Measurements from ENCODE around the gene BRIX1. TPM values are rescaled to one million over a fixed set of nuclear protein-coding genes. Genes with fewer than 3 reads are reported as not detected.
A peak's percentile ranks its signal among the peaks of the same experiment; 100 is the strongest.

BRIX1 gene
- total RNA-seq, 1 experiment from 2014 or later: 56.5 TPM

GRCh38 chr5:34923694-34924461 lies 8.4 kb downstream of the BRIX1 start:
- H3K9me3 ChIP-seq: no peaks in the 10 kb centered on the region
- peak overlapping the region; percentile 20 for H3K4me3 Mint-ChIP-seq (ENCODE audit: unreplicated experiment)
- intact Hi-C loops (cut with micrococcal nuclease; ENCODE audit: unreplicated experiment): no loop called here
- no peaks in the 10 kb centered on the region for H3K36me3 ChIP-seq (ENCODE audit: control insufficient read depth, insufficient read depth, low read length)
- POLR2A ChIA-PET: interaction anchor here (0.6 kb wide), 1 partner anchor 473 kb away, joined by 3 read pairs; no protein-coding TSS in a partner anchor
- H3K4me1 ChIP-seq: peaks cover 19% of the 10 kb centered on the region; the same call in 1 of the 2 replicates
- no peaks in the 10 kb centered on the region for H3K27me3 Mint-ChIP-seq (ENCODE audit: insufficient read depth, unreplicated experiment)
- H3K27ac Mint-ChIP-seq (ENCODE audit: unreplicated experiment): peak overlapping the region; percentile 36
- no peaks in the 10 kb centered on the region for H3K9me3 Mint-ChIP-seq (ENCODE audit: unreplicated experiment)
- no TSS peak for BruUV-seq (replicated peaks)
- H3K4me1 Mint-ChIP-seq (ENCODE audit: low read depth, unreplicated experiment): peaks cover 8% of the 10 kb centered on the region
- CTCF ChIA-PET: no interaction called here
- no peak overlapping the region for H3K4me3 ChIP-seq (ENCODE audit: low read depth, low read length)
- DNase-seq: peak in 1 of 2 experiments; percentile 20
- H3K36me3 Mint-ChIP-seq (ENCODE audit: insufficient read depth, unreplicated experiment): peaks cover 86% of the 10 kb centered on the region
- H3K27me3 ChIP-seq (replicated peaks; ENCODE audit: control insufficient read depth, insufficient read depth, low read length): no peaks in the 10 kb centered on the region
- no peak for TF ChIP-seq CTCF (IDR thresholded peaks at IDR 0.05; ENCODE audit: insufficient read depth in 1 of 2, low read depth in 1 of 2, low read length in 1 of 2, severe bottlenecking in 1 of 2, unreplicated experiment in 1 of 2)

- intact Hi-C loops (cut with micrococcal nuclease; ENCODE audit: unreplicated experiment): no loop called here
- no peak for TF ChIP-seq CTCF (IDR thresholded peaks at IDR 0.05; ENCODE audit: insufficient read depth in 1 of 2, low read depth in 1 of 2, low read length in 1 of 2, severe bottlenecking in 1 of 2, unreplicated experiment in 1 of 2)
- ChIA-PET POLR2A (no interaction called here), CTCF (no interaction called here)
- Mint-ChIP-seq H3K4me1 (ENCODE audit: low read depth, unreplicated experiment) (peaks cover 8% of the 10 kb centered on the region), H3K27me3 (ENCODE audit: insufficient read depth, unreplicated experiment) (no peaks in the 10 kb centered on the region), H3K36me3 (ENCODE audit: insufficient read depth, unreplicated experiment) (peaks cover 91% of the 10 kb centered on the region), H3K4me3 (ENCODE audit: unreplicated experiment) (no peak overlapping the region), H3K27ac (ENCODE audit: unreplicated experiment) (peak overlapping the region; percentile 36), H3K9me3 (ENCODE audit: unreplicated experiment) (no peaks in the 10 kb centered on the region)
- Histone ChIP-seq H3K4me1 (peaks cover 19% of the 10 kb centered on the region; the same call in 1 of the 2 replicates), H3K36me3 (ENCODE audit: control insufficient read depth, insufficient read depth, low read length) (no peaks in the 10 kb centered on the region), H3K9me3 (no peaks in the 10 kb centered on the region), H3K4me3 (ENCODE audit: low read depth, low read length) (no peak overlapping the region), H3K27me3 (replicated peaks; ENCODE audit: control insufficient read depth, insufficient read depth, low read length) (no peaks in the 10 kb centered on the region)
- DNase-seq: no peak
- no TSS peak for BruUV-seq (replicated peaks)
Measured at GRCh38 chr5:34924462-34924765, 8.9 kb downstream of the BRIX1 start.

- peaks cover 27% of the 10 kb centered on the region; the same call in 1 of the 2 replicates for H3K4me1 ChIP-seq
- no peak overlapping the region for H3K27ac Mint-ChIP-seq (ENCODE audit: unreplicated experiment)
Measured at GRCh38 chr5:34926318-34926888, 10.9 kb downstream of the BRIX1 start.

More at GRCh38 chr5:34926318-34926888, 10.9 kb downstream of the BRIX1 start:
- ChIA-PET CTCF (no interaction called here), POLR2A (no interaction called here)
- Mint-ChIP-seq H3K36me3 (ENCODE audit: insufficient read depth, unreplicated experiment) (peaks cover 76% of the 10 kb centered on the region), H3K9me3 (ENCODE audit: unreplicated experiment) (no peaks in the 10 kb centered on the region), H3K4me1 (ENCODE audit: low read depth, unreplicated experiment) (peaks cover 17% of the 10 kb centered on the region), H3K27me3 (ENCODE audit: insufficient read depth, unreplicated experiment) (no peaks in the 10 kb centered on the region), H3K4me3 (ENCODE audit: unreplicated experiment) (no peak overlapping the region)
- no peak for TF ChIP-seq CTCF (IDR thresholded peaks at IDR 0.05; ENCODE audit: insufficient read depth in 1 of 2, low read depth in 1 of 2, low read length in 1 of 2, severe bottlenecking in 1 of 2, unreplicated experiment in 1 of 2)
- H3K36me3 ChIP-seq (ENCODE audit: control insufficient read depth, insufficient read depth, low read length): no peaks in the 10 kb centered on the region
- no peaks in the 10 kb centered on the region for H3K9me3 ChIP-seq
- no peaks in the 10 kb centered on the region for H3K27me3 ChIP-seq (replicated peaks; ENCODE audit: control insufficient read depth, insufficient read depth, low read length)
- intact Hi-C loops (cut with micrococcal nuclease; ENCODE audit: unreplicated experiment): no loop called here
- no peak for DNase-seq
- no peak overlapping the region for H3K4me3 ChIP-seq (ENCODE audit: low read depth, low read length)
- no TSS peak for BruUV-seq (replicated peaks)

Measured in Caco-2 (cell line).